HCT116 (cell line): ENCODE results near the gene HELLS. TPM values are rescaled to one million over a fixed set of nuclear protein-coding genes. Genes with fewer than 3 reads are reported as not detected.
"Not testable (repeated sequence)": the region's sequence is repeated elsewhere in the genome, so short reads cannot be mapped to it uniquely, and the experiment has no call there.

Source experiments
- ATAC-seq: fragments of 200-7000 bp; cut with Tn5 transposase; 2 replicates; pipeline ENCODE4 v1.9.1; 2020; ENCODE audit warnings: mild to moderate bottlenecking, moderate library complexity
- BruUV-seq: library from RNA; stranded (reverse); fragments of 400-500 nt; replicated peaks from 2 replicates; lab custom pipeline; 2021; lab: Mats Ljungman, UMichigan
- CTCF ChIA-PET: fragments of 300-600 bp; sonication (Branson Sonifier 250); formaldehyde crosslinking; loops from one replicate; lab custom pipeline; 2021; ENCODE audit warnings: antibody characterized with exemption; lab: Charles Lee
- POLR2A ChIA-PET: fragments of 300-600, 350-600 bp; sonication (Branson Sonifier 250); formaldehyde crosslinking; loops from one replicate; lab custom pipeline; 2021; ENCODE audit warnings: antibody characterized with exemption; lab: Charles Lee
- RAD21 ChIA-PET, 2 experiments: fragments of 300-600 bp; sonication (Branson Sonifier 250); formaldehyde crosslinking; loops; one replicate each; lab custom pipeline; 2023; ENCODE audit warnings: low total read pairs in 2 of 2; ENCODE audit not compliant: uncharacterized antibody in 2 of 2, unreplicated experiment in 2 of 2, low non-redundant PET in 1 of 2; lab: Charles Lee
- DNase-seq: peaks from one replicate; pipeline ENCODE4 v3.0.0-alpha.2; 2010; ENCODE audit warnings: low read depth, low spot score
- H2AFZ ChIP-seq: fragments of 200-600 bp; shearing (Covaris generic), sonication (generic); 2 replicates; pipeline ENCODE4 v1.6.1; 2017; ENCODE audit warnings: low read depth, mixed run types, mixed read lengths, antibody characterized with exemption, low read length; ENCODE audit not compliant: poor library complexity, severe bottlenecking
- H3K27ac ChIP-seq: 2 replicates; pipeline ENCODE4 v1.5.1; 2012; ENCODE audit warnings: low read depth, low read length
- H3K27me3 ChIP-seq: fragments of 200-600 bp; sonication (generic); 2 replicates; pipeline ENCODE4 v1.6.1; 2016; ENCODE audit warnings: mixed run types, low read length, mixed read lengths; ENCODE audit not compliant: insufficient read depth
- H3K36me3 ChIP-seq, 2 experiments: fragments of 200-500 bp in 1 of 2; fragments of 200-600 bp in 1 of 2; sonication (Bioruptor generic) in 1 of 2; sonication (generic) in 1 of 2; 2 replicates each; pipeline versions ENCODE4 v1.5.1 to v1.6.1; 2014 to 2016; ENCODE audit warnings: low read length in 2 of 2, inconsistent platforms in 1 of 2, mixed read lengths in 1 of 2, mixed run types in 1 of 2; ENCODE audit not compliant: insufficient read depth in 2 of 2, control insufficient read depth in 1 of 2
- H3K4me1 ChIP-seq, 2 experiments: fragments of 200-600 bp in 1 of 2; sonication (generic) in 1 of 2; 2 replicates each; pipeline versions ENCODE4 v1.5.1 to v1.6.1; 2012 to 2017; ENCODE audit warnings: low read length in 2 of 2, inconsistent platforms in 1 of 2, mild to moderate bottlenecking in 1 of 2, mixed read lengths in 1 of 2, mixed run types in 1 of 2, moderate library complexity in 1 of 2; ENCODE audit not compliant: insufficient read depth in 2 of 2, control insufficient read depth in 1 of 2
- H3K4me2 ChIP-seq: fragments of 200-600 bp; sonication (generic); 2 replicates; pipeline ENCODE4 v1.6.1; 2017; ENCODE audit warnings: mixed run types, low read length, mixed read lengths
- H3K4me3 ChIP-seq, 2 experiments: fragments of 200-600 bp in 1 of 2; sonication (generic) in 1 of 2; replicated peaks in 1 of 2; 2 replicates each; pipeline ENCODE4 v1.5.1; 2011 to 2016; ENCODE audit warnings: low read length in 2 of 2, control low read depth in 1 of 2, low read depth in 1 of 2, mild to moderate bottlenecking in 1 of 2, mixed read lengths in 1 of 2, mixed run types in 1 of 2
- H3K79me2 ChIP-seq: fragments of 200-600 bp; sonication (generic); 2 replicates; pipeline ENCODE4 v1.6.1; 2017; ENCODE audit warnings: mild to moderate bottlenecking, mixed run types, low read length, moderate library complexity, mixed read lengths; ENCODE audit not compliant: insufficient read depth
- H3K9ac ChIP-seq: fragments of 200-600 bp; sonication (generic); 2 replicates; pipeline ENCODE4 v1.6.1; 2016; ENCODE audit warnings: low read length, mixed read lengths
- H3K9me2 ChIP-seq: fragments of 200-600 bp; sonication (generic), shearing (Covaris generic); 2 replicates; pipeline ENCODE4 v1.6.1; 2017; ENCODE audit warnings: mixed run types, mild to moderate bottlenecking, moderate library complexity; ENCODE audit not compliant: insufficient read depth
- H3K9me3 ChIP-seq, 2 experiments: fragments of 200-500 bp in 1 of 2; fragments of 200-600 bp in 1 of 2; sonication (Bioruptor generic) in 1 of 2; sonication (generic) in 1 of 2; 2 replicates each; pipeline ENCODE4 v1.6.1; 2014 to 2017; ENCODE audit warnings: low read length in 2 of 2, mixed read lengths in 2 of 2, inconsistent platforms in 1 of 2, low read depth in 1 of 2, mild to moderate bottlenecking in 1 of 2, mixed run types in 1 of 2, moderate library complexity in 1 of 2; ENCODE audit not compliant: control insufficient read depth in 1 of 2, insufficient read depth in 1 of 2
- H4K20me1 ChIP-seq: fragments of 200-600 bp; sonication (generic), shearing (Covaris generic); 2 replicates; pipeline ENCODE4 v1.6.1; 2017; ENCODE audit warnings: mixed run types, mild to moderate bottlenecking, moderate library complexity; ENCODE audit not compliant: insufficient read depth
- CBX3 ChIP-seq: IDR thresholded peaks from 2 replicates; pipeline ENCODE4 v1.6.1; 2012; ENCODE audit warnings: low read depth
- EGR1 ChIP-seq: IDR thresholded peaks from 2 replicates; pipeline ENCODE4 v1.6.1; 2012; ENCODE audit warnings: low read depth
- EZH2phosphoT487 ChIP-seq: fragments of 200-600 bp; IDR thresholded peaks from 2 replicates; pipeline ENCODE4 v1.6.1; 2018; ENCODE audit warnings: antibody characterized with exemption, borderline replicate concordance
- POLR2AphosphoS5 ChIP-seq: IDR thresholded peaks from 2 replicates; pipeline ENCODE4 v1.6.1; 2011; ENCODE audit warnings: mild to moderate bottlenecking, low read depth, low read length, moderate library complexity
- RAD21 ChIP-seq: IDR thresholded peaks from 2 replicates; pipeline ENCODE4 v1.6.1; 2012; ENCODE audit warnings: low read depth, mild to moderate bottlenecking
- SP1 ChIP-seq: IDR thresholded peaks from 2 replicates; pipeline ENCODE4 v1.6.1; 2012; ENCODE audit warnings: low read depth
- SRF ChIP-seq: IDR thresholded peaks from 2 replicates; pipeline ENCODE4 v1.6.1; 2012; ENCODE audit warnings: low read depth
- TCF7L2 ChIP-seq: IDR thresholded peaks from 2 replicates; pipeline ENCODE4 v1.7.0; 2011; ENCODE audit warnings: borderline replicate concordance, inconsistent platforms; ENCODE audit not compliant: insufficient read depth, insufficient read length; ENCODE audit errors: extremely low read depth
- YY1 ChIP-seq: IDR thresholded peaks from 2 replicates; pipeline ENCODE4 v1.6.1; 2011; ENCODE audit warnings: low read length, low read depth, moderate library complexity, mild to moderate bottlenecking; ENCODE audit not compliant: insufficient replicate concordance; ENCODE audit errors: extremely low read depth
- ZNF274 ChIP-seq: fragments of 200-500 bp; sonication (Bioruptor generic); IDR thresholded peaks from 2 replicates; pipeline ENCODE4 v1.6.1; 2014; ENCODE audit warnings: mild to moderate bottlenecking, low read depth, low read length, inconsistent platforms
- intact Hi-C: fragments of 100-400 bp; cut with micrococcal nuclease; formaldehyde crosslinking; loops from 2 replicates; pipeline ENCODE4 v1.10.0; 2022
- total RNA-seq: library from RNA; stranded (reverse); gene quantifications from one replicate; pipeline ENCODE4 v1.2.1, GENCODE V29; 2021; ENCODE audit not compliant: unreplicated experiment
- TF ChIP-seq, protein P1 (sequence below): IDR thresholded peaks from 2 replicates; pipeline ENCODE4 v1.6.1; 2012
- TF ChIP-seq, protein P2 (sequence below), 3 experiments: fragments of 200-600 bp in 1 of 3; sonication (generic) in 1 of 3; IDR thresholded peaks in 2 of 3; conservative IDR thresholded peaks in 1 of 3; 2 replicates each; pipeline ENCODE4 v1.5.1; 2012 to 2017; ENCODE audit warnings: low read depth in 2 of 3, low read length in 2 of 3, antibody characterized with exemption in 1 of 3, borderline replicate concordance in 1 of 3, control low read depth in 1 of 3, mild to moderate bottlenecking in 1 of 3, mixed read lengths in 1 of 3, mixed run types in 1 of 3, moderate library complexity in 1 of 3; ENCODE audit not compliant: insufficient read depth in 1 of 3
- TF ChIP-seq, protein P3 (sequence below): IDR thresholded peaks from 2 replicates; pipeline ENCODE4 v1.6.1; 2011; ENCODE audit warnings: mild to moderate bottlenecking, low read length, moderate library complexity; ENCODE audit not compliant: insufficient replicate concordance; ENCODE audit errors: extremely low read depth

The HELLS gene
- total RNA-seq, 1 experiment from 2014 or later = 134 TPM

DNA sequence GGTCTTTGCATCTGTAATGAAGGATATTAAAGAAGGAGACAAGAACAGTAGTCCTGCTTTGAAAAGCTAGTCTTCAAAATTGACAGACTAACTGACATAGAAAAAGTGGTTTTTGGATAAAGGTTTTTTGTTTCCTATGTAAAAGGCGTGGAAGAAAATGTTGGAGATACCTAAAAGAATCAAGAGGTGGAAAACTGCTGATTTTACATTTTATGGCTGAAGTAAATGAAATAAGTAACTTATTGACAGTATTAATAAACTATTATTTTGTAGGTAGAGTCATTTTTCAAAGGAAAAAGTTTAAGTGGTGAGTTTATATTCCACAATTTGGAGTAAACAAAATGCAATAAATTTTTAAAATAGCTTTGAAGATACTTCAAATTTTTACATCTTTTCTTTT is 12.6 kb upstream of the HELLS start:
- ATAC-seq (no peak), DNase-seq (no peak)
- Histone ChIP-seq H4K20me1 (no peaks in the 10 kb centered on the region), H3K27ac (no peak overlapping the region), H3K4me2 (no peak overlapping the region), H3K79me2 (no peaks in the 10 kb centered on the region), H3K9ac (no peak overlapping the region), H2AFZ (no peak overlapping the region), H3K4me3 (no peak overlapping the region), H3K36me3 (no peaks in the 10 kb centered on the region), H3K9me3 (no peaks in the 10 kb centered on the region), H3K4me1 (no peaks in the 10 kb centered on the region), H3K9me2 (no peaks in the 10 kb centered on the region), H3K27me3 (no peaks in the 10 kb centered on the region)
- TF ChIP-seq YY1 (no peak), EGR1 (no peak), SP1 (no peak), RAD21 (no peak), SRF (no peak), EZH2phosphoT487 (no peak), POLR2AphosphoS5 (no peak), TCF7L2 (no peak), CBX3 (no peak), ZNF274 (no peak)
- TF ChIP-seq, protein P1, sequence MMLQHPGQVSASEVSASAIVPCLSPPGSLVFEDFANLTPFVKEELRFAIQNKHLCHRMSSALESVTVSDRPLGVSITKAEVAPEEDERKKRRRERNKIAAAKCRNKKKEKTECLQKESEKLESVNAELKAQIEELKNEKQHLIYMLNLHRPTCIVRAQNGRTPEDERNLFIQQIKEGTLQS = no peak
- TF ChIP-seq, protein P2, sequence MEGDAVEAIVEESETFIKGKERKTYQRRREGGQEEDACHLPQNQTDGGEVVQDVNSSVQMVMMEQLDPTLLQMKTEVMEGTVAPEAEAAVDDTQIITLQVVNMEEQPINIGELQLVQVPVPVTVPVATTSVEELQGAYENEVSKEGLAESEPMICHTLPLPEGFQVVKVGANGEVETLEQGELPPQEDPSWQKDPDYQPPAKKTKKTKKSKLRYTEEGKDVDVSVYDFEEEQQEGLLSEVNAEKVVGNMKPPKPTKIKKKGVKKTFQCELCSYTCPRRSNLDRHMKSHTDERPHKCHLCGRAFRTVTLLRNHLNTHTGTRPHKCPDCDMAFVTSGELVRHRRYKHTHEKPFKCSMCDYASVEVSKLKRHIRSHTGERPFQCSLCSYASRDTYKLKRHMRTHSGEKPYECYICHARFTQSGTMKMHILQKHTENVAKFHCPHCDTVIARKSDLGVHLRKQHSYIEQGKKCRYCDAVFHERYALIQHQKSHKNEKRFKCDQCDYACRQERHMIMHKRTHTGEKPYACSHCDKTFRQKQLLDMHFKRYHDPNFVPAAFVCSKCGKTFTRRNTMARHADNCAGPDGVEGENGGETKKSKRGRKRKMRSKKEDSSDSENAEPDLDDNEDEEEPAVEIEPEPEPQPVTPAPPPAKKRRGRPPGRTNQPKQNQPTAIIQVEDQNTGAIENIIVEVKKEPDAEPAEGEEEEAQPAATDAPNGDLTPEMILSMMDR (IDR thresholded peaks at IDR 0.05 in 2 of 3, conservative IDR thresholded peaks at IDR 0.05 in 1 of 3; ENCODE audit: borderline replicate concordance in 1 of 3, insufficient read depth in 1 of 3, low read depth in 2 of 3, low read length in 2 of 3) = no peak
- TF ChIP-seq, protein P3, sequence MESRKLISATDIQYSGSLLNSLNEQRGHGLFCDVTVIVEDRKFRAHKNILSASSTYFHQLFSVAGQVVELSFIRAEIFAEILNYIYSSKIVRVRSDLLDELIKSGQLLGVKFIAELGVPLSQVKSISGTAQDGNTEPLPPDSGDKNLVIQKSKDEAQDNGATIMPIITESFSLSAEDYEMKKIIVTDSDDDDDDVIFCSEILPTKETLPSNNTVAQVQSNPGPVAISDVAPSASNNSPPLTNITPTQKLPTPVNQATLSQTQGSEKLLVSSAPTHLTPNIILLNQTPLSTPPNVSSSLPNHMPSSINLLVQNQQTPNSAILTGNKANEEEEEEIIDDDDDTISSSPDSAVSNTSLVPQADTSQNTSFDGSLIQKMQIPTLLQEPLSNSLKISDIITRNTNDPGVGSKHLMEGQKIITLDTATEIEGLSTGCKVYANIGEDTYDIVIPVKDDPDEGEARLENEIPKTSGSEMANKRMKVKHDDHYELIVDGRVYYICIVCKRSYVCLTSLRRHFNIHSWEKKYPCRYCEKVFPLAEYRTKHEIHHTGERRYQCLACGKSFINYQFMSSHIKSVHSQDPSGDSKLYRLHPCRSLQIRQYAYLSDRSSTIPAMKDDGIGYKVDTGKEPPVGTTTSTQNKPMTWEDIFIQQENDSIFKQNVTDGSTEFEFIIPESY = no peak
- intact Hi-C loops = no loop called here
- ChIA-PET RAD21 (no interaction called here), POLR2A (no interaction called here), CTCF (no interaction called here)
- no TSS peak for BruUV-seq

DNA sequence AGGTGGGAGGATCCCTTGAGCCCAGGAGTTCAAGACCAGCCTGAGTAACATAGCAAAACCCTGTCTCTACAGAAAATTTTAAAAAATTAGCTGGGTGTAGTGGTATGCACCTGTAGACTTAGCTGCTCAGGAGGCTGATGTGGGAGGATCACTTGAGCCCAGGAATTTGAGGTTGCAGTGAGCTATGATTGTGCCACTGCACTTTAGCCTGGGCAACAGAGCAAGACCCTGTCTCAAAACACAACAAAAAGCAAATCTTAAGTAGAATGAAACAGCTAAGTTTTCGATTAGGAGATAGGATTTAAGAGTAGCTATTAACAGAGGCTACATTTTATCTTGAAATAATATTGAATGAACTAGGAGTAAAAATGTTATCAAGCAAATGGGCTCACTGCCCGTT is 3.3 kb upstream of the HELLS start:
- H3K9ac ChIP-seq, CTCF ChIA-PET, RAD21 ChIA-PET, H2AFZ ChIP-seq, DNase-seq, H3K9me3 ChIP-seq, H4K20me1 ChIP-seq, H3K27me3 ChIP-seq, H3K36me3 ChIP-seq, intact Hi-C loops, POLR2A ChIA-PET, H3K4me3 ChIP-seq, H3K4me2 ChIP-seq, ATAC-seq, H3K27ac ChIP-seq, H3K9me2 ChIP-seq, BruUV-seq: not testable (repeated sequence)
- Histone ChIP-seq H3K79me2 (peaks cover 17% of the 10 kb centered on the region), H3K4me1 (peaks cover 12 to 25% of the 10 kb centered on the region in 2 experiments)
